HUES48 (cell line): ENCODE data around the gene GLS.
"Not testable (repeated sequence)": the region's sequence is repeated elsewhere in the genome, so short reads cannot be mapped to it uniquely, and the experiment has no call there.

Source experiments
- H3K27ac ChIP-seq: one replicate; pipeline ENCODE4 v1.7.0; 2013; ENCODE audit warnings: low read depth, low read length, inconsistent platforms
- H3K27me3 ChIP-seq: 2 replicates; pipeline ENCODE4 v1.6.1; 2013; ENCODE audit warnings: mild to moderate bottlenecking, low read length; ENCODE audit not compliant: control insufficient read depth, insufficient read depth
- H3K36me3 ChIP-seq: 2 replicates; pipeline ENCODE4 v1.6.1; 2013; ENCODE audit warnings: low read length; ENCODE audit not compliant: control insufficient read depth, insufficient read depth
- H3K4me1 ChIP-seq: 2 replicates; pipeline ENCODE4 v1.6.1; 2013; ENCODE audit warnings: mild to moderate bottlenecking, low read length; ENCODE audit not compliant: control insufficient read depth, insufficient read depth
- H3K4me3 ChIP-seq: 2 replicates; pipeline ENCODE4 v1.5.1; 2013; ENCODE audit warnings: mild to moderate bottlenecking, low read depth, low read length
- H3K9ac ChIP-seq: 2 replicates; pipeline ENCODE4 v1.6.1; 2013; ENCODE audit warnings: mild to moderate bottlenecking, low read depth, low read length, moderate library complexity
- H3K9me3 ChIP-seq: 2 replicates; pipeline ENCODE4 v1.6.1; 2013; ENCODE audit warnings: low read length; ENCODE audit not compliant: control insufficient read depth, insufficient read depth

Gene GLS

GRCh38 chr2:190842606-190843104, 38.0 kb upstream of the GLS start:
- H3K27ac ChIP-seq, result no peak overlapping the region
- no peak overlapping the region for H3K4me3 ChIP-seq
- peaks cover 6% of the 10 kb centered on the region; the same call in 1 of the 2 replicates for H3K4me1 ChIP-seq
- no peaks in the 10 kb centered on the region for H3K9me3 ChIP-seq
- H3K27me3 ChIP-seq, result no peaks in the 10 kb centered on the region
- H3K36me3 ChIP-seq, result no peaks in the 10 kb centered on the region
- no peak overlapping the region for H3K9ac ChIP-seq

DNA sequence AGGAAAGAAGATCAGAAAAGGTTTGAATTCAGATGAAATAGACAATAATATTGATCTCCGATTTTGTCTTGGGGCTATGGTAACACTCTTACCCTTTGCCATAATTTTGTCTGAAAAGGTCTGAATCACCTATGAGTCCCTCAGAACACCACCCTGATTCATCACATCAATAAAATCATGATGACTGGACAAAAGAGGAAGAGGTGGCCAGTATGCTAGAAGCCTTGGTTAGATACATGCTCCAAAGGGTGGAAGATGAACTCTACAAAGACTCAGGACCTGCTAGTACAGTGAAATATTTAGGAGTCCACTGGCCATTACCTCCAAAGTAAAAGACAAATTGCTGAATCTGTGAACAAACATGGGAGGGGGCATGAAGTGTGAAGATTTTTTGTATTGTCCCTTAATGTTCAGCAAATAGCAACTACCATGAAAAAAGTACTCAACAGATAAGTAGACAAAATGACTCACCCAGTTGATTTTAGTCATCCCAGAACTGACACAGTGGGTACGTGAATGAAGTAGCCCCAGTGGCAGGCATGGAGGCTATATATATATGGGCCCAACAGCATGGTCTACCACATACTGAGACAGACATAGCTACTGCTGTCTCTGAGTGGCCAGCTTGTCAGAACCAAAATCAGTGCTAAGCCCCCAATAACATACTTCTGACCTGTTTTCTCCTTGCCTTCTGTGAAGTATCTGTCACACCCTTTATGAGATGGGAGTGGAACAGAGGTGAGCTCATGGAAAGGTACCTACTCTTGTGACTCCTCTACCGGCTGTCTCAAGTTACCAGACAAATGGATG, 36.5 kb upstream of the GLS start:
- H3K9me3 ChIP-seq, result no peaks in the 10 kb centered on the region
- no peak overlapping the region for H3K9ac ChIP-seq
- H3K27me3 ChIP-seq, result no peaks in the 10 kb centered on the region
- no peak overlapping the region for H3K27ac ChIP-seq
- peaks cover 6% of the 10 kb centered on the region; the same call in 1 of the 2 replicates for H3K4me1 ChIP-seq
- no peaks in the 10 kb centered on the region for H3K36me3 ChIP-seq
- no peak overlapping the region for H3K4me3 ChIP-seq

- no peak overlapping the region for H3K9ac ChIP-seq
- H3K4me3 ChIP-seq, result no peak overlapping the region
- H3K36me3 ChIP-seq, result no peaks in the 10 kb centered on the region
- H3K4me1 ChIP-seq, result peaks cover 6% of the 10 kb centered on the region; the same call in 1 of the 2 replicates
- H3K27ac ChIP-seq, result no peak overlapping the region
- no peaks in the 10 kb centered on the region for H3K27me3 ChIP-seq
- H3K9me3 ChIP-seq, result no peaks in the 10 kb centered on the region
Measured at GRCh38 chr2:190844700-190845401, 35.8 kb upstream of the GLS start.

- no peak overlapping the region for H3K4me3 ChIP-seq
- no peaks in the 10 kb centered on the region for H3K27me3 ChIP-seq
- H3K36me3 ChIP-seq, result no peaks in the 10 kb centered on the region
- no peaks in the 10 kb centered on the region for H3K9me3 ChIP-seq
- no peak overlapping the region for H3K27ac ChIP-seq
- no peaks in the 10 kb centered on the region for H3K4me1 ChIP-seq
- no peak overlapping the region for H3K9ac ChIP-seq
Measured at GRCh38 chr2:190846746-190847145, 33.9 kb upstream of the GLS start.

GRCh38 chr2:190847504-190848081, 33.0 kb upstream of the GLS start:
- H3K4me3 ChIP-seq, result no peak overlapping the region
- H3K27ac ChIP-seq, result no peak overlapping the region
- H3K36me3 ChIP-seq, result no peaks in the 10 kb centered on the region
- H3K27me3 ChIP-seq, result no peaks in the 10 kb centered on the region
- no peaks in the 10 kb centered on the region for H3K4me1 ChIP-seq
- H3K9ac ChIP-seq, result no peak overlapping the region
- H3K9me3 ChIP-seq, result no peaks in the 10 kb centered on the region

DNA sequence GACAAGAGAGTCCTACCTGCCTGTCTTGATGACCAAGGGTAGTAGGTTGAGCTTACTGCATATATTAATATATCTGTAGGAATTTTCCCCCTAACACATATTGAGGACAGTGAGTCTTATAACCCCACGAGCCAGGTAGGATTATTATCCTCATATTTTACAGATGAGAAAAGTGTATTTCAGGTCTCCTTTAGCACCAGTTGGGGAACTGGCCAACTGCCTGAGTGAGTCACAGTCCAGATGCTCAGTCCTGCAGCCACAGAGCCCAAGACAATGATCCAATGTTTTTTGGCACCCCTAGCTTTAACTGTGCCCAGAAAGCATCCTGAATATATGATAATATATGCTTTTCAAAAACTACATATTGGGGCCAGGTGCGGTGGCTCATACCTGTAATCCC, 30.8 kb upstream of the GLS start:
- H3K27me3 ChIP-seq, result no peaks in the 10 kb centered on the region
- H3K9me3 ChIP-seq, result no peaks in the 10 kb centered on the region
- no peak overlapping the region for H3K9ac ChIP-seq
- no peaks in the 10 kb centered on the region for H3K36me3 ChIP-seq
- H3K27ac ChIP-seq, result no peak overlapping the region
- H3K4me3 ChIP-seq, result no peak overlapping the region
- H3K4me1 ChIP-seq, result no peaks in the 10 kb centered on the region

GRCh38 chr2:190853022-190853421, 27.6 kb upstream of the GLS start:
- not testable (repeated sequence) for H3K27me3 ChIP-seq, H3K9ac ChIP-seq, H3K4me1 ChIP-seq, H3K36me3 ChIP-seq, H3K27ac ChIP-seq, H3K4me3 ChIP-seq, H3K9me3 ChIP-seq

DNA sequence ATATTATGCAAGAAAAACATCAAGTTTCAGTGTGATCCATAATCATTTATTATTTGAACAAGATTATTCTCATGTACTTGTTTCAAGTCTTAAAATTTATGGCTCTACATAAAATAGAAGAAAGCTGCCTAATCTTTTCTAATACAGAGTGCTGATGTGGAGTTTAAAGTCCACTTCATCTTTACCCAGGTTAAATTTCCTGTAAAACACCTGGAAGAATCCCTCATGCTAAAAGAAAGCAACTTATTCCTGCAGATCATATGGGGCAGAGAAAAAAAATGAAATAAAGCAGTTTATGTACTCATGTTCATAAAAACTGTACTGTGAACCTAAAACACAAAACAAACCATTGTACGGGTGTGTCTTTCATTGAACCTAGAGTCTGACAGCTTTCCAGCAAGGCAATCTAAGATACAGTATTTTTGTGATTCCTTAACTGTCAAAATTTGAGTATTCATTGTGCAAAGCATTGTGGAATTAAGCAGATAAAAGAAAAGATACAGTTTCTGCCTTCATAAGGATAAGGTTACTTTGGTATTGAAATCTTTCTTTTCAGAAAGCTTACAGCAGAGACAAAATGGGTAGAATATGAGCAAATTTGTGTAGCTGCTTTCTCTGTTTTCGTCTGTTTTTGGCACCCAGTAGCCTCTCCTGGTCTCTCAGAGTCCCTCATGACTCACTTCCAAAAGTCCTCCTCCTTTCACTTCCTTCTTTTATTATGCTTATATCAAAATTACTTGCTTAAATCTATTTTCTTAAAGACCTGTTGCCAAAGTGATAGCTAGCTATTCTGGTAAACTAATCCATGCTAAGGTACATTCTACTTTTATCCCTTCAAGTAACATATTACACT, 26.9 kb upstream of the GLS start:
- no peak overlapping the region for H3K9ac ChIP-seq
- H3K27ac ChIP-seq, result no peak overlapping the region
- H3K4me1 ChIP-seq, result peaks cover 2% of the 10 kb centered on the region
- H3K27me3 ChIP-seq, result no peaks in the 10 kb centered on the region; the same call in 1 of the 2 replicates
- H3K4me3 ChIP-seq, result no peak overlapping the region
- H3K36me3 ChIP-seq, result no peaks in the 10 kb centered on the region
- no peaks in the 10 kb centered on the region for H3K9me3 ChIP-seq

DNA sequence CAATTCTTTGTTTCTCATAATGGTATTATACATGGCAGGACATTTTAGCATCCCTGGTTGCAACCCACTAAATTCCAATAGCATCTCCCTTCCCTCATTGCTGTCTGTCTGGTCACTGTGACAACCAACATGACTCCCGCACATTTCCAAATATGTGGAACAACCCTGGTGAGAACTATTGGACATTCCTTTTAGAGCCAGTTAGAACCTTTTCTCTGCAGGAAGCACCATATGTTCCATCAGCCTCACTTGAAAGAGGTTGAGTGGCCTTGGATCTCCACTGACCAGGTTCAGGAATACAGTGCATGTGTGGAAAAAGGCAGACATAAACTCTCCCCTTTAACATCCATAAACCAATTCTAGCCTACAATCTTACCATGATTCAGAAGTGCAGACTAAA, 25.9 kb upstream of the GLS start:
- no peaks in the 10 kb centered on the region for H3K9me3 ChIP-seq
- no peaks in the 10 kb centered on the region; the same call in 1 of the 2 replicates for H3K27me3 ChIP-seq
- no peaks in the 10 kb centered on the region for H3K36me3 ChIP-seq
- H3K9ac ChIP-seq, result no peak overlapping the region
- peaks cover 12% of the 10 kb centered on the region for H3K4me1 ChIP-seq
- H3K4me3 ChIP-seq, result no peak overlapping the region
- H3K27ac ChIP-seq, result no peak overlapping the region

DNA sequence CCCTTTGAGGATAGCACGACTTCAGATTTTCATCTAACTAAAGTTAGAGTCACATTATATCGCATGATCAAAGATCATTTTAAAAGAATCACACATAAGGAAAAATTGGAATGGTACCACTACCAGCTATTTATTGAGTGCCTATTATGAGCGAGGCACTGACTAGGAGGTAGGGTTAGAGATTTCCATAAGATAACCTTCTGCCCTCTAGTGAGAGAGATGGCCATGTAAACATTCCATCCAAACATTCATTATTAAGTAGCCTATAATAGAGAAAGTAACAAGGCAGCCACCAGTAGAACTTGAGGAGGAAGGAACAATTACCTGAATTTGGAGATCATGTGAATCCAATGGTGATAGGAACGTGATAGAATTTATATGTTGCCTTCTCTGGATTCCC, 25.4 kb upstream of the GLS start:
- Histone ChIP-seq H3K27ac (no peak overlapping the region), H3K27me3 (no peaks in the 10 kb centered on the region; the same call in 1 of the 2 replicates), H3K9me3 (no peaks in the 10 kb centered on the region), H3K4me3 (no peak overlapping the region), H3K4me1 (peaks cover 17% of the 10 kb centered on the region), H3K36me3 (no peaks in the 10 kb centered on the region), H3K9ac (no peak overlapping the region)
